ENCODE results near the gene SCAND1. TPM values are rescaled to one million over a fixed set of nuclear protein-coding genes. Genes with fewer than 3 reads are reported as not detected.
A peak's percentile ranks its signal among the peaks of the same experiment; 100 is the strongest.
"Not testable (repeated sequence)": the region's sequence is repeated elsewhere in the genome, so short reads cannot be mapped to it uniquely, and the experiment has no call there.

Gene SCAND1
- 119 and 153 TPM in 2 replicates for total RNA-seq

GRCh38 chr20:35954200-35954906, at the start of gene SCAND1:
Gene SCAND1 (minus strand): TSS chr20:35954502. CDS start chr20:35954284, 218 bp downstream.
- TF ChIP-seq CTCF (IDR thresholded peaks at IDR 0.05; ENCODE audit: insufficient read depth, low read length, poor library complexity, severe bottlenecking) = peak; percentile 95
- H3K4me3 ChIP-seq (ENCODE audit: low read depth, low read length) = peak within 1 kb of the TSS; percentile 90
- no peaks in the 10 kb centered on the region for H3K36me3 ChIP-seq (ENCODE audit: control insufficient read depth, insufficient read depth, low read length)
- H3K27me3 ChIP-seq (ENCODE audit: control insufficient read depth, insufficient read depth, low read length) = no peaks in the 10 kb centered on the region
- DNase-seq (ENCODE audit: low read depth) = peak; percentile 90

- Histone ChIP-seq H3K27me3 (ENCODE audit: control insufficient read depth, insufficient read depth, low read length) (no peaks in the 10 kb centered on the region), H3K36me3 (ENCODE audit: control insufficient read depth, insufficient read depth, low read length) (no peaks in the 10 kb centered on the region), H3K4me3 (ENCODE audit: low read depth, low read length) (no peak overlapping the region)
- TF ChIP-seq CTCF (IDR thresholded peaks at IDR 0.05; ENCODE audit: insufficient read depth, low read length, poor library complexity, severe bottlenecking) = no peak
- DNase-seq (ENCODE audit: low read depth) = no peak
These were observed 49.7 kb upstream of the SCAND1 start for GRCh38 chr20:36004045-36004444.

GRCh38 chr20:36002855-36003254, 48.6 kb upstream of the SCAND1 start:
- DNase-seq (ENCODE audit: low read depth) = no peak
- no peak overlapping the region for H3K4me3 ChIP-seq (ENCODE audit: low read depth, low read length)
- no peak for TF ChIP-seq CTCF (IDR thresholded peaks at IDR 0.05; ENCODE audit: insufficient read depth, low read length, poor library complexity, severe bottlenecking)

GRCh38 chr20:36001331-36001730, 47.0 kb upstream of the SCAND1 start:
- DNase-seq (ENCODE audit: low read depth); H3K36me3 ChIP-seq (ENCODE audit: control insufficient read depth, insufficient read depth, low read length); H3K4me3 ChIP-seq (ENCODE audit: low read depth, low read length): not testable (repeated sequence)

More at GRCh38 chr20:36002855-36003254, 48.6 kb upstream of the SCAND1 start:
- Histone ChIP-seq H3K27me3 (ENCODE audit: control insufficient read depth, insufficient read depth, low read length) (no peaks in the 10 kb centered on the region), H3K36me3 (ENCODE audit: control insufficient read depth, insufficient read depth, low read length) (no peaks in the 10 kb centered on the region)

GRCh38 chr20:35996492-35996891, 42.2 kb upstream of the SCAND1 start:
- H3K27me3 ChIP-seq (ENCODE audit: control insufficient read depth, insufficient read depth, low read length); H3K4me3 ChIP-seq (ENCODE audit: low read depth, low read length); H3K36me3 ChIP-seq (ENCODE audit: control insufficient read depth, insufficient read depth, low read length); DNase-seq (ENCODE audit: low read depth): not testable (repeated sequence)

More at GRCh38 chr20:36001331-36001730, 47.0 kb upstream of the SCAND1 start:
- H3K27me3 ChIP-seq (ENCODE audit: control insufficient read depth, insufficient read depth, low read length) = not testable (repeated sequence)

- Histone ChIP-seq H3K36me3 (ENCODE audit: control insufficient read depth, insufficient read depth, low read length) (no peaks in the 10 kb centered on the region), H3K27me3 (ENCODE audit: control insufficient read depth, insufficient read depth, low read length) (no peaks in the 10 kb centered on the region), H3K4me3 (ENCODE audit: low read depth, low read length) (no peak overlapping the region)
- DNase-seq (ENCODE audit: low read depth) = peak; percentile 43
- TF ChIP-seq CTCF (IDR thresholded peaks at IDR 0.05; ENCODE audit: insufficient read depth, low read length, poor library complexity, severe bottlenecking) = peak; percentile 97
These were observed 40.7 kb upstream of the SCAND1 start for GRCh38 chr20:35994994-35995453.
